ENCODE data around the gene IGFN1.

DNA sequence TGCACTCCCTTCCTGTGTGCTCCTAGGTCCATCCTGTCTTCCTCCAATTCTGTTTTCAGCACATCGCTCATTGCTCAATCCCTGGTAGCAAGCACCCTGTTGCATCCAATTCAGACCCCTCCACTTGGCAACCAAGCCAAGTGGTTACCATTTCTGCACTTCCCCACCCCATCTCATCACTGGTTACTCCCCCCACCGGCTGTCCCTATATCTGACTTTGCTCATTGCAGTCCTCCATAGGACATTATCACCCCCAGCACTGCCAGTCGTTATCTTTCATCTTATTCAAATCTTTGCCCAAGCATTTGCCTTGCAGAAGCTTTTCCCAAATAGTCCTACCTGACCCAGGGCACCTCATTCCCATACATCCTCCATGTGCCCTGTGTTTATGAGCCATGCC lies 34.3 kb upstream of the IGFN1 start:
- TF ChIP-seq, protein P1, sequence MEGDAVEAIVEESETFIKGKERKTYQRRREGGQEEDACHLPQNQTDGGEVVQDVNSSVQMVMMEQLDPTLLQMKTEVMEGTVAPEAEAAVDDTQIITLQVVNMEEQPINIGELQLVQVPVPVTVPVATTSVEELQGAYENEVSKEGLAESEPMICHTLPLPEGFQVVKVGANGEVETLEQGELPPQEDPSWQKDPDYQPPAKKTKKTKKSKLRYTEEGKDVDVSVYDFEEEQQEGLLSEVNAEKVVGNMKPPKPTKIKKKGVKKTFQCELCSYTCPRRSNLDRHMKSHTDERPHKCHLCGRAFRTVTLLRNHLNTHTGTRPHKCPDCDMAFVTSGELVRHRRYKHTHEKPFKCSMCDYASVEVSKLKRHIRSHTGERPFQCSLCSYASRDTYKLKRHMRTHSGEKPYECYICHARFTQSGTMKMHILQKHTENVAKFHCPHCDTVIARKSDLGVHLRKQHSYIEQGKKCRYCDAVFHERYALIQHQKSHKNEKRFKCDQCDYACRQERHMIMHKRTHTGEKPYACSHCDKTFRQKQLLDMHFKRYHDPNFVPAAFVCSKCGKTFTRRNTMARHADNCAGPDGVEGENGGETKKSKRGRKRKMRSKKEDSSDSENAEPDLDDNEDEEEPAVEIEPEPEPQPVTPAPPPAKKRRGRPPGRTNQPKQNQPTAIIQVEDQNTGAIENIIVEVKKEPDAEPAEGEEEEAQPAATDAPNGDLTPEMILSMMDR (conservative IDR thresholded peaks at IDR 0.05; ENCODE audit: low read depth in 2 of 2): no peak
- no peak for TF ChIP-seq POLR2AphosphoS5 (IDR thresholded peaks at IDR 0.05; ENCODE audit: low read depth)
- no peak for TF ChIP-seq CREB1 (CRISPR knock-in tag; IDR thresholded peaks at IDR 0.05; ENCODE audit: low read depth)
- no peak for TF ChIP-seq EZH2phosphoT487 (IDR thresholded peaks at IDR 0.05; ENCODE audit: unreplicated experiment)
- TF ChIP-seq EZH2 (IDR thresholded peaks at IDR 0.05; ENCODE audit: low read depth, unreplicated experiment): no peak
- TF ChIP-seq JUNB (IDR thresholded peaks at IDR 0.05; ENCODE audit: unreplicated experiment): no peak
- TF ChIP-seq, protein P2, sequence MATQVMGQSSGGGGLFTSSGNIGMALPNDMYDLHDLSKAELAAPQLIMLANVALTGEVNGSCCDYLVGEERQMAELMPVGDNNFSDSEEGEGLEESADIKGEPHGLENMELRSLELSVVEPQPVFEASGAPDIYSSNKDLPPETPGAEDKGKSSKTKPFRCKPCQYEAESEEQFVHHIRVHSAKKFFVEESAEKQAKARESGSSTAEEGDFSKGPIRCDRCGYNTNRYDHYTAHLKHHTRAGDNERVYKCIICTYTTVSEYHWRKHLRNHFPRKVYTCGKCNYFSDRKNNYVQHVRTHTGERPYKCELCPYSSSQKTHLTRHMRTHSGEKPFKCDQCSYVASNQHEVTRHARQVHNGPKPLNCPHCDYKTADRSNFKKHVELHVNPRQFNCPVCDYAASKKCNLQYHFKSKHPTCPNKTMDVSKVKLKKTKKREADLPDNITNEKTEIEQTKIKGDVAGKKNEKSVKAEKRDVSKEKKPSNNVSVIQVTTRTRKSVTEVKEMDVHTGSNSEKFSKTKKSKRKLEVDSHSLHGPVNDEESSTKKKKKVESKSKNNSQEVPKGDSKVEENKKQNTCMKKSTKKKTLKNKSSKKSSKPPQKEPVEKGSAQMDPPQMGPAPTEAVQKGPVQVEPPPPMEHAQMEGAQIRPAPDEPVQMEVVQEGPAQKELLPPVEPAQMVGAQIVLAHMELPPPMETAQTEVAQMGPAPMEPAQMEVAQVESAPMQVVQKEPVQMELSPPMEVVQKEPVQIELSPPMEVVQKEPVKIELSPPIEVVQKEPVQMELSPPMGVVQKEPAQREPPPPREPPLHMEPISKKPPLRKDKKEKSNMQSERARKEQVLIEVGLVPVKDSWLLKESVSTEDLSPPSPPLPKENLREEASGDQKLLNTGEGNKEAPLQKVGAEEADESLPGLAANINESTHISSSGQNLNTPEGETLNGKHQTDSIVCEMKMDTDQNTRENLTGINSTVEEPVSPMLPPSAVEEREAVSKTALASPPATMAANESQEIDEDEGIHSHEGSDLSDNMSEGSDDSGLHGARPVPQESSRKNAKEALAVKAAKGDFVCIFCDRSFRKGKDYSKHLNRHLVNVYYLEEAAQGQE (IDR thresholded peaks at IDR 0.05; ENCODE audit: unreplicated experiment): no peak
- TF ChIP-seq, protein P3, sequence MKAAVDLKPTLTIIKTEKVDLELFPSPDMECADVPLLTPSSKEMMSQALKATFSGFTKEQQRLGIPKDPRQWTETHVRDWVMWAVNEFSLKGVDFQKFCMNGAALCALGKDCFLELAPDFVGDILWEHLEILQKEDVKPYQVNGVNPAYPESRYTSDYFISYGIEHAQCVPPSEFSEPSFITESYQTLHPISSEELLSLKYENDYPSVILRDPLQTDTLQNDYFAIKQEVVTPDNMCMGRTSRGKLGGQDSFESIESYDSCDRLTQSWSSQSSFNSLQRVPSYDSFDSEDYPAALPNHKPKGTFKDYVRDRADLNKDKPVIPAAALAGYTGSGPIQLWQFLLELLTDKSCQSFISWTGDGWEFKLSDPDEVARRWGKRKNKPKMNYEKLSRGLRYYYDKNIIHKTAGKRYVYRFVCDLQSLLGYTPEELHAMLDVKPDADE (IDR thresholded peaks at IDR 0.05): no peak
- TF ChIP-seq ZNF331 (CRISPR knock-in tag; IDR thresholded peaks at IDR 0.05; ENCODE audit: low read depth): no peak
- no peak for TF ChIP-seq STAT1 (IDR thresholded peaks at IDR 0.05; ENCODE audit: unreplicated experiment)
- no peak for TF ChIP-seq NANOG (IDR thresholded peaks at IDR 0.05; ENCODE audit: borderline replicate concordance)
- no peak for TF ChIP-seq ZNF114 (CRISPR knock-in tag; IDR thresholded peaks at IDR 0.05)
